Gastrocnemius medialis (tissue), 4 donors: ENCODE results near the gene PRKCA. TPM values are rescaled to one million over a fixed set of nuclear protein-coding genes. Genes with fewer than 3 reads are reported as not detected.

Experiments
- ATAC-seq, 2 donors: fragments of 150-250 bp; one replicate each; pipeline ENCODE4 v1.9.1; 2016
- DNase-seq, 2 donors: peaks; one replicate each; pipeline ENCODE4 v3.0.0-alpha.2; 2019
- H3K27ac ChIP-seq, 4 donors: fragments of 200-600 bp; sonication (generic); 1 replicate in 1 of 4; 2 replicates in 3 of 4; pipeline ENCODE4 v1.5.1; 2016 to 2018; ENCODE audit warnings: mild to moderate bottlenecking in 2 of 4, moderate library complexity in 1 of 4
- H3K27me3 ChIP-seq, 3 donors: fragments of 200-600 bp; sonication (generic) in 2 of 3; 1 replicate in 1 of 3; 2 replicates in 2 of 3; pipeline versions ENCODE4 v1.5.1 to v1.6.0; 2016 to 2019; ENCODE audit warnings: mild to moderate bottlenecking in 1 of 3, moderate library complexity in 1 of 3
- H3K36me3 ChIP-seq, 2 donors: fragments of 200-600 bp; sonication (generic) in 1 of 2; one replicate each; pipeline ENCODE4 v1.5.1; 2017 to 2018
- H3K4me1 ChIP-seq, 2 donors: fragments of 200-600 bp; sonication (generic) in 1 of 2; one replicate each; pipeline ENCODE4 v1.5.1; 2016 to 2017; ENCODE audit warnings: mild to moderate bottlenecking in 2 of 2
- H3K4me3 ChIP-seq, 4 donors: fragments of 200-600 bp; sonication (generic) in 3 of 4; 1 replicate in 1 of 4; 2 replicates in 3 of 4; pipeline ENCODE4 v1.5.1; 2016 to 2019; ENCODE audit warnings: mild to moderate bottlenecking in 2 of 4
- H3K9me3 ChIP-seq, 3 donors: fragments of 200-600 bp; sonication (generic) in 2 of 3; 1 replicate in 1 of 3; 2 replicates in 2 of 3; pipeline ENCODE4 v1.5.1; 2016 to 2019
- POLR2A ChIP-seq, 2 donors: fragments of 450-650 bp; IDR thresholded peaks; one replicate each; pipeline ENCODE4 v1.6.1; 2017; ENCODE audit warnings: antibody characterized with exemption in 2 of 2, mild to moderate bottlenecking in 2 of 2, moderate library complexity in 2 of 2
- in situ Hi-C, 4 donors: fragments of 200-750 bp; cut with MboI; loops; one replicate each; pipeline versions ENCODE4 v1.15.0 to v1.8.0; 2017; ENCODE audit warnings: low sequenced_read_pairs in 4 of 4
- intact Hi-C: fragments of 100-400 bp; cut with DNase I; formaldehyde crosslinking; loops from one replicate; pipeline ENCODE4 v1.15.1; 2023; ENCODE audit warnings: low total_unique reads
- total RNA-seq, 4 donors: library from RNA; depleted of rRNA; stranded (reverse); fragments of >200 nt; gene quantifications; one replicate each; pipeline versions ENCODE4 v1.1.0 to v1.2.3, GENCODE V29; 2016
- TF ChIP-seq, protein P1 (sequence below), 5 experiments: fragments of 450-650 bp in 3 of 5; fragments of 200-600 bp in 2 of 5; sonication (generic) in 2 of 5; IDR thresholded peaks in 4 of 5; conservative IDR thresholded peaks in 1 of 5; 1 replicate in 4 of 5; 2 replicates in 1 of 5; pipeline ENCODE4 v1.5.1; 2016 to 2019; ENCODE audit warnings: antibody characterized with exemption in 5 of 5, mild to moderate bottlenecking in 3 of 5, moderate library complexity in 3 of 5

The PRKCA gene
- total RNA-seq, 4 donors from 2014 or later: 7.6 to 16.8 (median 11.1) TPM

DNA sequence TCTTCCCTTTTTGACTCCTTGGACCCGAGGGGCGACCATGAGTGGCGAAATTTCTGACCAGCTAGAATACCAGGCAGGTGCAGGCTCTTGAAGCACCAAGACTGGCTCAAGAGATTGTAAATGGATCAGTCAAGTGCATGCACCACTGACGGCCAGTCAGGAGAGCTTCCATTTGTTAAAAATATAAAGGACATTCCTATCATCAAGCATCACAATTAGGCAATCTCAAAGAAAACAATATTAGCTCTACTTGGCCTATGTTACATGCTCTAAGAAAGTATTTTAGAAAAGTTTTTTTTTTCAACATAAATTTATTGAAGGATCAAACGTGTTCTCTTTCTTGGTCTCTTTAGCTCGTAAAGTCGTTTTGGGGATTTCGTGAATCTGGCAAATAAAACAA lies 1.5 kb upstream of the PRKCA start:
- intact Hi-C loops: loop anchor here (5.0 kb wide), 2 partner anchors 221 to 1691 kb away; no protein-coding TSS in a partner anchor
- ATAC-seq (no peak), DNase-seq (no peak)
- H3K36me3 ChIP-seq: no peaks in the 10 kb centered on the region
- peaks cover 11 to 12% of the 10 kb centered on the region in 2 donors for H3K4me1 ChIP-seq
- in situ Hi-C loops: loop anchor here in 1 of 4 donors (10.0 kb wide), 1 partner anchor 64 kb away; no protein-coding TSS in a partner anchor
- no peak overlapping the region for H3K27ac ChIP-seq
- no peaks in the 10 kb centered on the region for H3K27me3 ChIP-seq
- TF ChIP-seq, protein P1, sequence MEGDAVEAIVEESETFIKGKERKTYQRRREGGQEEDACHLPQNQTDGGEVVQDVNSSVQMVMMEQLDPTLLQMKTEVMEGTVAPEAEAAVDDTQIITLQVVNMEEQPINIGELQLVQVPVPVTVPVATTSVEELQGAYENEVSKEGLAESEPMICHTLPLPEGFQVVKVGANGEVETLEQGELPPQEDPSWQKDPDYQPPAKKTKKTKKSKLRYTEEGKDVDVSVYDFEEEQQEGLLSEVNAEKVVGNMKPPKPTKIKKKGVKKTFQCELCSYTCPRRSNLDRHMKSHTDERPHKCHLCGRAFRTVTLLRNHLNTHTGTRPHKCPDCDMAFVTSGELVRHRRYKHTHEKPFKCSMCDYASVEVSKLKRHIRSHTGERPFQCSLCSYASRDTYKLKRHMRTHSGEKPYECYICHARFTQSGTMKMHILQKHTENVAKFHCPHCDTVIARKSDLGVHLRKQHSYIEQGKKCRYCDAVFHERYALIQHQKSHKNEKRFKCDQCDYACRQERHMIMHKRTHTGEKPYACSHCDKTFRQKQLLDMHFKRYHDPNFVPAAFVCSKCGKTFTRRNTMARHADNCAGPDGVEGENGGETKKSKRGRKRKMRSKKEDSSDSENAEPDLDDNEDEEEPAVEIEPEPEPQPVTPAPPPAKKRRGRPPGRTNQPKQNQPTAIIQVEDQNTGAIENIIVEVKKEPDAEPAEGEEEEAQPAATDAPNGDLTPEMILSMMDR (IDR thresholded peaks at IDR 0.05 in 4 of 5, conservative IDR thresholded peaks at IDR 0.05 in 1 of 5): no peak
- TF ChIP-seq POLR2A (IDR thresholded peaks at IDR 0.05): no peak
- H3K9me3 ChIP-seq: no peaks in the 10 kb centered on the region
- H3K4me3 ChIP-seq: no peak overlapping the region

GRCh38 chr17:66301367-66301863 lies 998 bp upstream of the PRKCA start:
- intact Hi-C loops: loop anchor here (5.0 kb wide), 2 partner anchors 221 to 1691 kb away; no protein-coding TSS in a partner anchor

GRCh38 chr17:66302761-66303626 lies 581 bp downstream of the PRKCA start:
- peaks cover 11 to 12% of the 10 kb centered on the region in 2 donors for H3K4me1 ChIP-seq

More at GRCh38 chr17:66301367-66301863, 998 bp upstream of the PRKCA start:
- DNase-seq (no peak), ATAC-seq (no peak)
- peak overlapping the region; percentile 72 to 97 (median 80) for H3K4me3 ChIP-seq
- no peaks in the 10 kb centered on the region for H3K36me3 ChIP-seq
- H3K27ac ChIP-seq: peak overlapping the region; percentile 68 to 78 (median 75)
- no peaks in the 10 kb centered on the region for H3K9me3 ChIP-seq
- H3K27me3 ChIP-seq: no peaks in the 10 kb centered on the region
- H3K4me1 ChIP-seq: peaks cover 11 to 12% of the 10 kb centered on the region in 2 donors
- in situ Hi-C loops: loop anchor here in 1 of 4 donors (10.0 kb wide), 1 partner anchor 63 kb away; no protein-coding TSS in a partner anchor
- no peak for TF ChIP-seq POLR2A (IDR thresholded peaks at IDR 0.05)
- TF ChIP-seq, protein P1 (IDR thresholded peaks at IDR 0.05 in 4 of 5, conservative IDR thresholded peaks at IDR 0.05 in 1 of 5): no peak

More at GRCh38 chr17:66302761-66303626, 581 bp downstream of the PRKCA start:
- intact Hi-C loops (loop anchor here (1.0 to 5.0 kb wide), 5 partner anchors 45 to 1689 kb away; no protein-coding TSS in a partner anchor), in situ Hi-C loops (loop anchor here in 1 of 4 donors (10.0 kb wide), 1 partner anchor 62 kb away; no protein-coding TSS in a partner anchor)
- TF ChIP-seq, protein P1 (IDR thresholded peaks at IDR 0.05 in 4 of 5, conservative IDR thresholded peaks at IDR 0.05 in 1 of 5): peak in 1 of 5 experiments; percentile 4
- TF ChIP-seq POLR2A (IDR thresholded peaks at IDR 0.05): peak; percentile 27 to 28
- Histone ChIP-seq H3K27ac (peak overlapping the region; percentile 87 to 92 (median 88)), H3K4me3 (peak overlapping the region; percentile 72 to 96 (median 86)), H3K27me3 (no peaks in the 10 kb centered on the region), H3K9me3 (no peaks in the 10 kb centered on the region), H3K36me3 (no peaks in the 10 kb centered on the region)
- ATAC-seq (peak; percentile 59 to 75), DNase-seq (peak; percentile 34 to 67)
